EH (cell line): ENCODE results near the gene NHLH2.

Experiments
- DNase-seq: peaks from one replicate; pipeline ENCODE4 v3.0.0-alpha.2; 2015; ENCODE audit warnings: low read depth

NHLH2 gene

DNA sequence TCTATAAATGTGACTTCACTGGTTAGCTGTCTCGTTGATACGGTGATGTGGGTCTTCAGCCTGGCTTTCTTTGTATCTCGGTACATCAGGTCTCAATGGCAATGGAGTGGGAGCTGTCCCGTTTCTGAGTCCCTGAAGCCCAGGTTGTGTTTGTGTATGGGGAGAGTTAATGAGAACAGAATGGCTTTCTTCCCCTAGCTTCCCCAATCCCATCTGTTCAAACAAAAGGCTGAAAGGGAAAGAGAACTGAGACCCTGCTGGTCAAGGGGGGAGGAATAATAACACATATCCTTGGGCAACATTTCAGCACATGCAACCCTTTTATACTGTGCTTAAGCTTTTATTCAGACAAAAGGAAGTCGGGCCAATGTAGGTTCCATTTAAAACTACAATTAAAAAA, 44.0 kb downstream of the NHLH2 start:
- no peak for DNase-seq

DNA sequence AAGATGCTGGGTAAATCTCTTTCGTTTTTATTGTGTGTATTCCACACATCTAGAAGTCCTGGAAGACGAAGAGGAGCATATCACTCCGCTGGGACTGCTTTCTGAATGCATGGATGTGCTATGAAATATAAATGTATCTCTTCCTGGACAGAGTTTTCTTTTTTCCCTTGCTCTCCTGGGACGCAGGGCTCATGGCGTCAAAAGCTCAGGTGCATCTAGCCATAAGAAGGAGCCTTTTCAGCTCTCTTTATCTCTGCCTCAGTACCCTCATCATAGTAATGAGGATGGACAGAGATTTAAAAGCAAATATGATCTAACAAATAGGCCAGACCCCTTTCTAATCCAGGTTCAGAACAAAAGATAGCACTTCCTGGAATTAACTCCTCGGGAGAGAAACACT, 44.9 kb downstream of the NHLH2 start:
- DNase-seq = no peak

DNA sequence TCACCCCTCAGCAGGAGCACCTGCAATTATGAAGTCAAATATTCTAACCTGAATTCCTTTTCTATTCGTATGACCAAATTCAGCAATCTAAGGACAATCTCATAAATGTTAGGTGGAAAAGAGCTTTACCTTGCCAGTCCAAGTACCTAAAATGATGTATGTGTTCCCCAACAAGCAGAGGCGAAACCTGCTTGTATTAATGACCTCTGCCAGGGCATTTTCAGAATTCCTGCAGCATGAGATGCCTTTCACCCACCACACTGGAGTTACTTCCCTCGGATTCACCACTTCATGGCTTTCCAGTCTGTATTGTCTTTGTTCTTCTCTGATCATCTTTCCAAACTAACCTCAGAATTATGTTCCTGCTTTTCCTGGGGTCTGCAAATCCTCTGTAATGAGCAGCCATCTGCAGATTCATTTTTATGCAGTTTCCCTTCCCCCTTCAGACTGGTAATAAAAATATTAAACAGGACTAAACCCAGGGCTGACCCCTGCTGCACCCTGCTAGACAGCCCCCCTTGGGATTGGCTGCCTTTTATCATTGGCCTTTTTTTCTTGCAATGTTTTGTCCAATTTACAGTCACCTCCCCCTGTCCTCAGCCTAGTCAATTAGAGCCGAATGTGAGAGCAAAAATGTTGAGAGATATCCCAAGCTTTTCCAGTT, 45.8 kb downstream of the NHLH2 start:
- no peak for DNase-seq

DNA sequence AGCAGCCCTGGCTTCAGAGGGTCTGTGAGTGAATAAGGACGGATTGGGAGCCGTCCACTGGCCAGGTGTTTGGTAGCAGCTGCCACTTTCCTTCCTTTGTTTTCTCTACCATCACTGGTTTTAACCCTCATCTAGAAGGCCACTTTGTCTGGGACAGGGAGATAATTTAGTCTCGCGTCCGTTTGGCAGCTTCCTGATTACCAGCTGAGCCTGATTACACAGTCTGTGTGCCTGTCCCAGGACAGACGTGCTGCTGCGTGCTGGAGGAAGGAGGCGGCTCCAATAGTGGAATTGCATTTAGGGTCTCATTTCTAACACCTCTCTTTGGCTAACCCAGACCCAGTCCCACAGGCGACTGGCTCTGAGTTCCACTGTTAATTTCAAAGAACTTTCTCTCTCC, 47.8 kb downstream of the NHLH2 start:
- DNase-seq = no peak

DNA sequence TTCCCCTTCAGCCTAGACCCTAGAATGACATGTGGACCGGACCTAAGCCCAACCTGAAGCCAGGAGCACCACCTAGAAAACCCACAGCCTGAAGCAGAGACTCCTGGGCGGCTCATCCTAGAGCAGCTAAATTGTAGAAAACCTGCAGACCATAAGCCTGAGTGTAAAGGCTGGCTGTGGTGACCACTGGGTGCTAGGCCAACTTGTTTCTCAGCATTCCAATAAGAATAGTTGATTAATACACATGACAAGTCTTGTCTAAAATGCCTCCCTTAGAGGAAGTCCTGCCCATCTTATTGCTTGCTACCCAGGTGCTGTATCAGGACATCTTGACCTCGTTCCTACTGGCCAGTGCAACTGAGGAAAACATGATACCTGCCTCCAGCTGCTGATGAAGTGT, 49.1 kb downstream of the NHLH2 start:
- no peak for DNase-seq

DNA sequence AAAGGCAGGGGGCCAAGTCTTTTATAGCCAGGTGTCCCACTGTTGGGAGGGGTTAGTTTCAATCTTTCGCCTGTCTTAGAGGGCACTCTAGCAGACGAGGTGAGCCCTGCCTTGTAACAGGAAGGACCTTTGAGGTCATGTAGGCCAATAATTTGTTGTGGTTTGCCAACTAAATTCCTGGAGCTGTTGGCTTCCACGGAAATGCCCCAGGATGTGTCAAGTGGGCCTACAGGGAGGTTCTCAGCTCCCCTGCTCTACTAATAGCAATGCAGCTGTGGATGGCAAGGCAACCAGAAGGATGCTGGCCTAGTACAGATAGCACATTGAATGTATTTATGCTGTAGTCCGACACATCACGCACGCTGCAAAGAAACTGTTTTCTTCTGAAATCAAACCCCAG, 50.1 kb downstream of the NHLH2 start:
- DNase-seq = no peak

DNA sequence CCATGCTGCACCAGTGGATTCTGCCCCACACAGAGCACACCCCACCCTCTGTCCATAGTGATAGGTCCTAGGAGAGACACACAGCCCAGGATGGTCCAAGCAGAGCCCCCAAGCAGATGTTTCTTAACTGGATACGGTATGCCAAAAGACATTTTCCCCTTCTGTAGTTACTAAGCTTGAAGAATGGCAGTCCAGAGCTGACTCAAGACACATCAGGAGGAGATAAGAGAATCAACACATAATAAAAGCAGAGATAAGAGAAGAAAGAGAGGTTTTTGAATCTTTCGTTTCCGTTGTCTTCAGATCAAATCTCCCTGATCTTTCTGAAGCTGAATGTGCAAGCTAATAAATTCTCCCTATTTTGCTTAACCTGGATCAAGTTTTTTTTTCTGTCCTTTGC, 50.6 kb downstream of the NHLH2 start:
- no peak for DNase-seq
